WTC11 (cell line): ENCODE data around the gene WNT1. TPM values are rescaled to one million over a fixed set of nuclear protein-coding genes. Genes with fewer than 3 reads are reported as not detected.

Experiments used
- ATAC-seq: fragments of 200-7000 bp; cut with Tn5 transposase; 2 replicates; pipeline ENCODE4 v1.10.0; 2021; ENCODE audit warnings: mild to moderate bottlenecking, moderate library complexity
- CTCF ChIA-PET: fragments of 300-600 bp; sonication (Branson Sonifier 250); formaldehyde crosslinking; loops from one replicate; lab custom pipeline; 2021; ENCODE audit warnings: antibody characterized with exemption; lab: Charles Lee
- POLR2A ChIA-PET: fragments of 350-600 bp; sonication (Branson Sonifier 250); formaldehyde crosslinking; loops from one replicate; lab custom pipeline; 2021; ENCODE audit warnings: antibody characterized with exemption; lab: Charles Lee
- DNase-seq: peaks from one replicate; pipeline ENCODE4 v3.0.0; 2021; ENCODE audit warnings: low spot score
- H3K27ac Mint-ChIP-seq: 2 replicates; pipeline ENCODE4 v1.8.0; 2021; ENCODE audit warnings: mixed read lengths
- H3K27me3 Mint-ChIP-seq: 2 replicates; pipeline ENCODE4 v1.8.0; 2021; ENCODE audit warnings: low read depth, mild to moderate bottlenecking, moderate library complexity, mixed read lengths
- H3K36me3 Mint-ChIP-seq: 2 replicates; pipeline ENCODE4 v1.8.0; 2021; ENCODE audit warnings: mixed read lengths
- H3K4me1 Mint-ChIP-seq: 2 replicates; pipeline ENCODE4 v1.8.0; 2022; ENCODE audit warnings: mixed read lengths
- H3K4me3 Mint-ChIP-seq: 2 replicates; pipeline ENCODE4 v1.8.0; 2021; ENCODE audit warnings: mild to moderate bottlenecking, moderate library complexity, mixed read lengths
- H3K9me3 Mint-ChIP-seq: 2 replicates; pipeline ENCODE4 v1.8.0; 2021; ENCODE audit warnings: mixed read lengths
- ATF3 ChIP-seq: sonication (generic); formaldehyde crosslinking; conservative IDR thresholded peaks from 2 replicates; pipeline ENCODE4 v1.8.1; 2022; ENCODE audit warnings: mild to moderate bottlenecking, missing genetic modification reagents
- CBFB ChIP-seq: sonication (generic); formaldehyde crosslinking; IDR thresholded peaks from 2 replicates; pipeline ENCODE4 v1.8.1; 2022; ENCODE audit warnings: mild to moderate bottlenecking, low read depth, missing genetic modification reagents
- EMX1 ChIP-seq: fragments of 250-450 bp; sonication (Bioruptor Pico); IDR thresholded peaks from 2 replicates; pipeline ENCODE4 v1.8.0; 2021; ENCODE audit warnings: mild to moderate bottlenecking
- FOXJ3 ChIP-seq: sonication (generic); formaldehyde crosslinking; IDR thresholded peaks from 2 replicates; pipeline ENCODE4 v1.9.0; 2021; ENCODE audit warnings: missing genetic modification reagents, mild to moderate bottlenecking, borderline replicate concordance
- GRHL2 ChIP-seq: fragments of 250-450 bp; sonication (Bioruptor Pico); IDR thresholded peaks from 2 replicates; pipeline ENCODE4 v1.8.0; 2022; ENCODE audit warnings: mild to moderate bottlenecking, moderate library complexity; ENCODE audit not compliant: insufficient replicate concordance, severe bottlenecking
- MYBL2 ChIP-seq: sonication (generic); formaldehyde crosslinking; IDR thresholded peaks from 2 replicates; pipeline ENCODE4 v1.8.1; 2023; ENCODE audit warnings: mild to moderate bottlenecking, moderate library complexity, missing genetic modification reagents
- RORB ChIP-seq: fragments of 250-450 bp; sonication (Bioruptor Pico); IDR thresholded peaks from 2 replicates; pipeline ENCODE4 v1.9.0; 2021; ENCODE audit warnings: mild to moderate bottlenecking
- TEAD4 ChIP-seq: sonication (generic); formaldehyde crosslinking; IDR thresholded peaks from 2 replicates; pipeline ENCODE4 v1.8.0; 2022; ENCODE audit warnings: mild to moderate bottlenecking, missing genetic modification reagents
- ZNF281 ChIP-seq: sonication (generic); formaldehyde crosslinking; IDR thresholded peaks from 2 replicates; pipeline ENCODE4 v1.8.0; 2023; ENCODE audit warnings: mild to moderate bottlenecking, missing genetic modification reagents
- ZNF423 ChIP-seq: fragments of 250-450 bp; sonication (Bioruptor Pico); IDR thresholded peaks from 2 replicates; pipeline ENCODE4 v2.1.2; 2022; ENCODE audit warnings: mild to moderate bottlenecking, moderate library complexity
- ZNF425 ChIP-seq: fragments of 250-450 bp; sonication (Bioruptor Pico); conservative IDR thresholded peaks from 2 replicates; pipeline ENCODE4 v1.9.0; 2021; ENCODE audit warnings: mild to moderate bottlenecking
- total RNA-seq: library from RNA; stranded (reverse); gene quantifications from 3 replicates; pipeline ENCODE4 v1.2.3, GENCODE V29; 2021
- TF ChIP-seq, protein P1 (sequence below): sonication (generic); formaldehyde crosslinking; IDR thresholded peaks from 2 replicates; pipeline ENCODE4 v1.8.0; 2023; ENCODE audit warnings: missing genetic modification reagents, mild to moderate bottlenecking, borderline replicate concordance
- TF ChIP-seq, protein P2 (sequence below): sonication (generic); formaldehyde crosslinking; IDR thresholded peaks from 2 replicates; pipeline ENCODE4 v1.8.0; 2022; ENCODE audit warnings: mild to moderate bottlenecking, missing genetic modification reagents
- TF ChIP-seq, protein P3 (sequence below): sonication (generic); formaldehyde crosslinking; conservative IDR thresholded peaks from 2 replicates; pipeline ENCODE4 v1.8.1; 2023; ENCODE audit warnings: mild to moderate bottlenecking, low read depth, missing genetic modification reagents, moderate library complexity

The WNT1 gene
- total RNA-seq, 1 experiment from 2014 or later, result not detected

DNA sequence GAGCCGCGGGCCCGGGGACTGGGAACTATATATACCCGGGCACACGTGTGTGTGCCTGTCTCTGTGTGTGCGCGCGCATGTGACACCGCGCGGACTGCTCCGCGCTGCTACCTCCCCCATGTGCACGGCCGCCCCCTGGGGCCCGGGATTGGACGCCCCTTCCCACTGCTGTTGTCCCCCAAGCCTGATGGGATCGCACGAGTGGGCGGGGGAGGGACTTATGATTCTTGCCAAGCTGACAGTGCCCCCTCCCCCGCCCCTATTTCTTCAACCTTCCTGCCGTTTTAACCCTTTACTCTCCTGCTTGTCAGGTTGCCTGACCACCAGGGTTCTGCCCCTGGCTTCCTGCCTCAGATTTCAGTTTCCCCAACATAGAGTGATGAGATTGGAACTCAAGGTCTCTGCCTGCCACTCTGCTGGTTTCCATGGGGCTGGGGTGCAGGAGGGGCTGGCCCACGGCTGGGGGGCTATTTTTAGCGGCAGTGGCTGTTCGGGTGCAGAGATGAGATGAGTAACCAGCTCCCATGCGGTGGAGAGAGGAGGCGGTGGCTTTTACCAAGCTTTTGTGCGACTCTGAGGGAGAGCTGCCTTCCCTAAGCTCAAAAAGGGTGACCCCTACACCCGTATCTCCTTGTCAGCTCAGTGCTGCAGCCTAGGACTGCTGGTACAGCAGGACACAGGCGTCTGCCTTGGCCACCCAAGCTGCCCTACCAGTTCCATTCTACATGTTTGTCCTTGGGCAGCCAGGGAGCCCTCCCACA is 21.4 kb downstream of the WNT1 start, which contains the start of gene DDN:
DDN (minus strand) TSS at position 5 of the 761 bp plus-strand sequence. CDS start 88 bp downstream, outside the sequence.
- ATAC-seq (no peak; the same call in 1 of the 2 replicates), DNase-seq (no peak)
- Mint-ChIP-seq H3K4me1 (peaks cover 15% of the 10 kb centered on the region), H3K27me3 (peaks cover 73% of the 10 kb centered on the region), H3K27ac (no peak within 1 kb of the TSS), H3K36me3 (peaks cover 10% of the 10 kb centered on the region), H3K9me3 (no peaks in the 10 kb centered on the region), H3K4me3 (peak within 1 kb of the TSS; percentile 64)
- ChIA-PET POLR2A (interaction anchor here (0.6 to 1.5 kb wide), 3 partner anchors 19 to 120 kb away, joined by 3 read pairs; no protein-coding TSS in a partner anchor), CTCF (interaction anchor here (0.5 to 11.9 kb wide), 20 partner anchors 12 to 1072 kb away, joined by 3 to 237 read pairs (median 4); partner anchors contain the start of genes PRKAG1, PRPH, WNT1 and WNT10B)
- no peak for TF ChIP-seq ZNF425 (CRISPR knock-in tag)
- TF ChIP-seq CBFB (CRISPR knock-in tag), result no peak
- TF ChIP-seq RORB (CRISPR knock-in tag), result no peak
- no peak for TF ChIP-seq ATF3 (CRISPR knock-in tag)
- TF ChIP-seq TEAD4 (CRISPR knock-in tag), result no peak
- TF ChIP-seq EMX1 (CRISPR knock-in tag), result no peak
- no peak for TF ChIP-seq GRHL2 (CRISPR knock-in tag)
- no peak for TF ChIP-seq ZNF281 (CRISPR knock-in tag)
- TF ChIP-seq, protein P1, sequence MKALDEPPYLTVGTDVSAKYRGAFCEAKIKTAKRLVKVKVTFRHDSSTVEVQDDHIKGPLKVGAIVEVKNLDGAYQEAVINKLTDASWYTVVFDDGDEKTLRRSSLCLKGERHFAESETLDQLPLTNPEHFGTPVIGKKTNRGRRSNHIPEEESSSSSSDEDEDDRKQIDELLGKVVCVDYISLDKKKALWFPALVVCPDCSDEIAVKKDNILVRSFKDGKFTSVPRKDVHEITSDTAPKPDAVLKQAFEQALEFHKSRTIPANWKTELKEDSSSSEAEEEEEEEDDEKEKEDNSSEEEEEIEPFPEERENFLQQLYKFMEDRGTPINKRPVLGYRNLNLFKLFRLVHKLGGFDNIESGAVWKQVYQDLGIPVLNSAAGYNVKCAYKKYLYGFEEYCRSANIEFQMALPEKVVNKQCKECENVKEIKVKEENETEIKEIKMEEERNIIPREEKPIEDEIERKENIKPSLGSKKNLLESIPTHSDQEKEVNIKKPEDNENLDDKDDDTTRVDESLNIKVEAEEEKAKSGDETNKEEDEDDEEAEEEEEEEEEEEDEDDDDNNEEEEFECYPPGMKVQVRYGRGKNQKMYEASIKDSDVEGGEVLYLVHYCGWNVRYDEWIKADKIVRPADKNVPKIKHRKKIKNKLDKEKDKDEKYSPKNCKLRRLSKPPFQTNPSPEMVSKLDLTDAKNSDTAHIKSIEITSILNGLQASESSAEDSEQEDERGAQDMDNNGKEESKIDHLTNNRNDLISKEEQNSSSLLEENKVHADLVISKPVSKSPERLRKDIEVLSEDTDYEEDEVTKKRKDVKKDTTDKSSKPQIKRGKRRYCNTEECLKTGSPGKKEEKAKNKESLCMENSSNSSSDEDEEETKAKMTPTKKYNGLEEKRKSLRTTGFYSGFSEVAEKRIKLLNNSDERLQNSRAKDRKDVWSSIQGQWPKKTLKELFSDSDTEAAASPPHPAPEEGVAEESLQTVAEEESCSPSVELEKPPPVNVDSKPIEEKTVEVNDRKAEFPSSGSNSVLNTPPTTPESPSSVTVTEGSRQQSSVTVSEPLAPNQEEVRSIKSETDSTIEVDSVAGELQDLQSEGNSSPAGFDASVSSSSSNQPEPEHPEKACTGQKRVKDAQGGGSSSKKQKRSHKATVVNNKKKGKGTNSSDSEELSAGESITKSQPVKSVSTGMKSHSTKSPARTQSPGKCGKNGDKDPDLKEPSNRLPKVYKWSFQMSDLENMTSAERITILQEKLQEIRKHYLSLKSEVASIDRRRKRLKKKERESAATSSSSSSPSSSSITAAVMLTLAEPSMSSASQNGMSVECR (CRISPR knock-in tag), result no peak
- TF ChIP-seq, protein P2, sequence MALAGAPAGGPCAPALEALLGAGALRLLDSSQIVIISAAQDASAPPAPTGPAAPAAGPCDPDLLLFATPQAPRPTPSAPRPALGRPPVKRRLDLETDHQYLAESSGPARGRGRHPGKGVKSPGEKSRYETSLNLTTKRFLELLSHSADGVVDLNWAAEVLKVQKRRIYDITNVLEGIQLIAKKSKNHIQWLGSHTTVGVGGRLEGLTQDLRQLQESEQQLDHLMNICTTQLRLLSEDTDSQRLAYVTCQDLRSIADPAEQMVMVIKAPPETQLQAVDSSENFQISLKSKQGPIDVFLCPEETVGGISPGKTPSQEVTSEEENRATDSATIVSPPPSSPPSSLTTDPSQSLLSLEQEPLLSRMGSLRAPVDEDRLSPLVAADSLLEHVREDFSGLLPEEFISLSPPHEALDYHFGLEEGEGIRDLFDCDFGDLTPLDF, result no peak
- TF ChIP-seq, protein P3, sequence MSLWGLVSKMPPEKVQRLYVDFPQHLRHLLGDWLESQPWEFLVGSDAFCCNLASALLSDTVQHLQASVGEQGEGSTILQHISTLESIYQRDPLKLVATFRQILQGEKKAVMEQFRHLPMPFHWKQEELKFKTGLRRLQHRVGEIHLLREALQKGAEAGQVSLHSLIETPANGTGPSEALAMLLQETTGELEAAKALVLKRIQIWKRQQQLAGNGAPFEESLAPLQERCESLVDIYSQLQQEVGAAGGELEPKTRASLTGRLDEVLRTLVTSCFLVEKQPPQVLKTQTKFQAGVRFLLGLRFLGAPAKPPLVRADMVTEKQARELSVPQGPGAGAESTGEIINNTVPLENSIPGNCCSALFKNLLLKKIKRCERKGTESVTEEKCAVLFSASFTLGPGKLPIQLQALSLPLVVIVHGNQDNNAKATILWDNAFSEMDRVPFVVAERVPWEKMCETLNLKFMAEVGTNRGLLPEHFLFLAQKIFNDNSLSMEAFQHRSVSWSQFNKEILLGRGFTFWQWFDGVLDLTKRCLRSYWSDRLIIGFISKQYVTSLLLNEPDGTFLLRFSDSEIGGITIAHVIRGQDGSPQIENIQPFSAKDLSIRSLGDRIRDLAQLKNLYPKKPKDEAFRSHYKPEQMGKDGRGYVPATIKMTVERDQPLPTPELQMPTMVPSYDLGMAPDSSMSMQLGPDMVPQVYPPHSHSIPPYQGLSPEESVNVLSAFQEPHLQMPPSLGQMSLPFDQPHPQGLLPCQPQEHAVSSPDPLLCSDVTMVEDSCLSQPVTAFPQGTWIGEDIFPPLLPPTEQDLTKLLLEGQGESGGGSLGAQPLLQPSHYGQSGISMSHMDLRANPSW (CRISPR knock-in tag), result no peak
- TF ChIP-seq ZNF423, result no peak
- no peak for TF ChIP-seq FOXJ3 (CRISPR knock-in tag)
- no peak for TF ChIP-seq MYBL2 (CRISPR knock-in tag)
